HCT116 (cell line): Measurements from ENCODE around the gene PPY.
"Not testable (repeated sequence)": the region's sequence is repeated elsewhere in the genome, so short reads cannot be mapped to it uniquely, and the experiment has no call there.

Source experiments
- CTCF ChIP-seq, 3 experiments: fragments of 200-600 bp in 1 of 3; sonication (generic) in 1 of 3; IDR thresholded peaks in 2 of 3; conservative IDR thresholded peaks in 1 of 3; 2 replicates each; pipeline ENCODE4 v1.5.1; 2012 to 2017; ENCODE audit warnings: low read depth in 2 of 3, low read length in 2 of 3, antibody characterized with exemption in 1 of 3, borderline replicate concordance in 1 of 3, control low read depth in 1 of 3, mild to moderate bottlenecking in 1 of 3, mixed read lengths in 1 of 3, mixed run types in 1 of 3, moderate library complexity in 1 of 3; ENCODE audit not compliant: insufficient read depth in 1 of 3
- POLR2AphosphoS5 ChIP-seq: IDR thresholded peaks from 2 replicates; pipeline ENCODE4 v1.6.1; 2011; ENCODE audit warnings: mild to moderate bottlenecking, low read depth, low read length, moderate library complexity

GRCh38 chr17:43961292-43961691 lies 19.0 kb upstream of the PPY start:
- TF ChIP-seq POLR2AphosphoS5; CTCF (IDR thresholded peaks at IDR 0.05 in 2 of 3, conservative IDR thresholded peaks at IDR 0.05 in 1 of 3; ENCODE audit: borderline replicate concordance in 1 of 3, insufficient read depth in 1 of 3, low read depth in 2 of 3, low read length in 2 of 3): not testable (repeated sequence)
